Measurements from ENCODE around the gene MDM2.

MDM2 gene

DNA sequence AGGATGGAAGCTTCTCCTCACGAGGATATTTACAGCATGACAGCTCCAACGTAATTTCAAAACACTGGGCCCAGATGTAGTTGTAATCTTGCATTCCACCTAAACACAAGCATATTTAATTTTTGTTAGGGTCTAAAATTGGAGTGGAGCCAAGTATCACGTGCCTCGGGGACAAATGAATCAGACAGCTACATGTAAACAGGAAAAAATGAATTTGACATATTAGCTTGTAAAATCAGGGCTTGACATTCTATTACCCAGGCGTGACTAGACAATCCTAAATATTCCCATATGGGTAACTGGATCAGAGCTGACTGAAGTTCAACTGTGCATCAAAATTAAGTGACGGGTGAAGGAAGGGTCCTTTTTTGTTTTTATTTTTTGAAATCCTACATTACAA lies 59.0 kb downstream of the MDM2 start:
- TF ChIP-seq TAF1 (IDR thresholded peaks at IDR 0.05; ENCODE audit: borderline replicate concordance, insufficient read depth, low read length) (no peak), FOXP2 (optimal IDR thresholded peaks at IDR 0.05; ENCODE audit: borderline replicate concordance, extremely low read depth, extremely low read length, insufficient read depth) (no peak), POLR2AphosphoS5 (IDR thresholded peaks at IDR 0.05; ENCODE audit: low read depth, low read length) (no peak), SIN3A (IDR thresholded peaks at IDR 0.05; ENCODE audit: borderline replicate concordance, insufficient read depth, low read length) (no peak)
- TF ChIP-seq, protein P1, sequence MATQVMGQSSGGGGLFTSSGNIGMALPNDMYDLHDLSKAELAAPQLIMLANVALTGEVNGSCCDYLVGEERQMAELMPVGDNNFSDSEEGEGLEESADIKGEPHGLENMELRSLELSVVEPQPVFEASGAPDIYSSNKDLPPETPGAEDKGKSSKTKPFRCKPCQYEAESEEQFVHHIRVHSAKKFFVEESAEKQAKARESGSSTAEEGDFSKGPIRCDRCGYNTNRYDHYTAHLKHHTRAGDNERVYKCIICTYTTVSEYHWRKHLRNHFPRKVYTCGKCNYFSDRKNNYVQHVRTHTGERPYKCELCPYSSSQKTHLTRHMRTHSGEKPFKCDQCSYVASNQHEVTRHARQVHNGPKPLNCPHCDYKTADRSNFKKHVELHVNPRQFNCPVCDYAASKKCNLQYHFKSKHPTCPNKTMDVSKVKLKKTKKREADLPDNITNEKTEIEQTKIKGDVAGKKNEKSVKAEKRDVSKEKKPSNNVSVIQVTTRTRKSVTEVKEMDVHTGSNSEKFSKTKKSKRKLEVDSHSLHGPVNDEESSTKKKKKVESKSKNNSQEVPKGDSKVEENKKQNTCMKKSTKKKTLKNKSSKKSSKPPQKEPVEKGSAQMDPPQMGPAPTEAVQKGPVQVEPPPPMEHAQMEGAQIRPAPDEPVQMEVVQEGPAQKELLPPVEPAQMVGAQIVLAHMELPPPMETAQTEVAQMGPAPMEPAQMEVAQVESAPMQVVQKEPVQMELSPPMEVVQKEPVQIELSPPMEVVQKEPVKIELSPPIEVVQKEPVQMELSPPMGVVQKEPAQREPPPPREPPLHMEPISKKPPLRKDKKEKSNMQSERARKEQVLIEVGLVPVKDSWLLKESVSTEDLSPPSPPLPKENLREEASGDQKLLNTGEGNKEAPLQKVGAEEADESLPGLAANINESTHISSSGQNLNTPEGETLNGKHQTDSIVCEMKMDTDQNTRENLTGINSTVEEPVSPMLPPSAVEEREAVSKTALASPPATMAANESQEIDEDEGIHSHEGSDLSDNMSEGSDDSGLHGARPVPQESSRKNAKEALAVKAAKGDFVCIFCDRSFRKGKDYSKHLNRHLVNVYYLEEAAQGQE (IDR thresholded peaks at IDR 0.05; ENCODE audit: insufficient read depth in 1 of 2, low read depth in 2 of 2, low read length in 2 of 2), result no peak

DNA sequence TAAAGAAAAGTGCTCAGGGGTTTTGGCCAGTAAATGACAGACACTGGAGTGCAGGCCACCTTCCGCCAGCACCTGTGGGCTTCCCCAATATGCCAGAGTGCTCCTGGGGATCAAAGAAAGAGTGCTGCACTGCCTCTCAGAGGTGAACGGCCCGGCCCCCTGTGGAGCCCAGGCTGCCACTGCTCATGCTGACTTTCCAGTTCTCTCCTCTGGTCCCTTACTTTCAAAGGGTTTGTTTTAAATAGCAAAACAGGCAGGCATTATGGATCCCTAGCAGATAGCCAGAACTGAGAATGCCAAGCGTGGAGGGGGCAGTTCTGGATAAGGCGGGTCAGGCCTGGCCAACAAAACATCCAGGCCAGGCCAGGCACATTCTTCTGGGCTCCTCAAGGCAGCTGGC lies 59.6 kb downstream of the MDM2 start:
- TF ChIP-seq, protein P1 (IDR thresholded peaks at IDR 0.05; ENCODE audit: insufficient read depth in 1 of 2, low read depth in 2 of 2, low read length in 2 of 2), result no peak
- TF ChIP-seq SIN3A (IDR thresholded peaks at IDR 0.05; ENCODE audit: borderline replicate concordance, insufficient read depth, low read length) (no peak), TAF1 (IDR thresholded peaks at IDR 0.05; ENCODE audit: borderline replicate concordance, insufficient read depth, low read length) (no peak), FOXP2 (optimal IDR thresholded peaks at IDR 0.05; ENCODE audit: borderline replicate concordance, extremely low read depth, extremely low read length, insufficient read depth) (no peak), POLR2AphosphoS5 (IDR thresholded peaks at IDR 0.05; ENCODE audit: low read depth, low read length) (no peak)

DNA sequence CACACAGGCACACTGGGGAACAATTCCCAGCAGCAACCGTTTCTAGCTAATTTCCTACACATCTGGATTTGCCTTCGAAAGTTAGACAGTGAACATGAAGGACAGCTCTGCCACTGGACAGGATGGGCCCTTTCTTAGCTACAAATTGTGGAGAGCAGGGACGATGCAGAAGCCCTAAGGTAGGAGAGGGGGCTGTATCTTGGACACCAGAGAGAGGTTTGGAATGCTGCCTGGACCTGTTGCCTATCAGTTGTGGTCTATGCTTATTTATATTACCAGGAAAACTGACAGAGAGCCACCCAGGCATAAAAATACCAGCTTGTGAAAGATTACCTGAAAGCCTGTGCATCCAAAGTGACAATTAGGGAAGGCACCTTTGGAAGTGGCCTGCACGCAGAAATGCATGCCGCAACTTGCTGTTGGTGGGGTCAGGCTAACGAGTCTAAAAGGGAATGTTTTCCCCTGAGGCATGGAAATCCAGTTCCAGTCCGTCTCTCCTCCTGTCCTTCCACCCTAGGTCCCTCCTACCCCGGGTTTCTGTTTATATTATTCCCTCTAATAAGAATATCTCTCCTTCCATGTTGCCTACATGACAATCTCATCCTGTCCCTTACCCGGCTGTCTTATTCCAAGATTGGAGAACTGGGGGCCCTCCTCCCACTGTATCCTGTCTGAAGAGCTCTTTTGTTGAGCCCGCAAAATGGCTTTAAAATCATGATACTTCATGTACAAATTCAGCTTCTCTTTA lies 60.2 kb downstream of the MDM2 start:
- no peak for TF ChIP-seq FOXP2 (optimal IDR thresholded peaks at IDR 0.05; ENCODE audit: borderline replicate concordance, extremely low read depth, extremely low read length, insufficient read depth)
- TF ChIP-seq SIN3A (IDR thresholded peaks at IDR 0.05; ENCODE audit: borderline replicate concordance, insufficient read depth, low read length), result no peak
- TF ChIP-seq POLR2AphosphoS5 (IDR thresholded peaks at IDR 0.05; ENCODE audit: low read depth, low read length), result no peak
- no peak for TF ChIP-seq TAF1 (IDR thresholded peaks at IDR 0.05; ENCODE audit: borderline replicate concordance, insufficient read depth, low read length)
- TF ChIP-seq, protein P1 (IDR thresholded peaks at IDR 0.05; ENCODE audit: insufficient read depth in 1 of 2, low read depth in 2 of 2, low read length in 2 of 2), result no peak

DNA sequence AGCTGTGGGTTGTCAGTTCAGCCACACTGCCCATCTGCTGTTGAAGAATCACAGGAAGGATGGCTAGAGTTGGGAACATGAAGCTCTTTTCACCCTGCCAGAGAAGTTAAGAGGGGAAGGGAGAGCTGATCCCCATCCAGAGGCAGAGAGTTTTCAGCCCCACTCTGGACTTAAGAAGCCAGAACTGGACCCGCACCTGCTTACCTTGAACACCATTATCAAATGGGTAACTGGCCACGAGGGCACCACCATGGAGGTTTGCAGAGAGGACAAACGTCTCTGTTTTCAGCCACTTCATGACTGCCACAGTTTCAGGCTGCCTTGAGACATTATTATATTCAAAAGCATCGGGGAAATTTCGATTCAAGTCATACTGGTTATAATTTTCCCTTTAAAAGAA lies 62.0 kb downstream of the MDM2 start:
- TF ChIP-seq SIN3A (IDR thresholded peaks at IDR 0.05; ENCODE audit: borderline replicate concordance, insufficient read depth, low read length), result no peak
- TF ChIP-seq, protein P1 (IDR thresholded peaks at IDR 0.05; ENCODE audit: insufficient read depth in 1 of 2, low read depth in 2 of 2, low read length in 2 of 2), result no peak
- no peak for TF ChIP-seq POLR2AphosphoS5 (IDR thresholded peaks at IDR 0.05; ENCODE audit: low read depth, low read length)
- no peak for TF ChIP-seq TAF1 (IDR thresholded peaks at IDR 0.05; ENCODE audit: borderline replicate concordance, insufficient read depth, low read length)
- no peak for TF ChIP-seq FOXP2 (optimal IDR thresholded peaks at IDR 0.05; ENCODE audit: borderline replicate concordance, extremely low read depth, extremely low read length, insufficient read depth)

All from PFSK-1 (cell line).